GM12892 (cell line): ENCODE data around the gene FANCE.

Experiments
- POLR2A ChIP-seq: IDR thresholded peaks from 2 replicates; pipeline ENCODE4 v1.6.1; 2011; ENCODE audit warnings: low read depth, low read length, control low read depth
- POLR2AphosphoS5 ChIP-seq: IDR thresholded peaks from 2 replicates; pipeline ENCODE4 v1.6.1; 2011; ENCODE audit warnings: low read depth, low read length, control low read depth
- TAF1 ChIP-seq: IDR thresholded peaks from 2 replicates; pipeline ENCODE4 v1.6.1; 2011; ENCODE audit warnings: low read depth, mild to moderate bottlenecking, control low read depth, low read length, borderline replicate concordance

GRCh38 chr6:35499372-35499771, 47.2 kb downstream of the FANCE start:
- TF ChIP-seq POLR2AphosphoS5: no peak
- TF ChIP-seq TAF1: no peak
- TF ChIP-seq POLR2A: no peak
